HG03575 (cell line): ENCODE measurements around the gene PRDM12.

Experiments used
- ATAC-seq: cut with Tn5 transposase; IDR thresholded peaks from one replicate; pipeline ENCODE4 v1.9.1; 2021; ENCODE audit not compliant: unreplicated experiment, insufficient number of reproducible peaks, low FRiP score; ENCODE audit errors: extremely low read depth

Gene PRDM12

DNA sequence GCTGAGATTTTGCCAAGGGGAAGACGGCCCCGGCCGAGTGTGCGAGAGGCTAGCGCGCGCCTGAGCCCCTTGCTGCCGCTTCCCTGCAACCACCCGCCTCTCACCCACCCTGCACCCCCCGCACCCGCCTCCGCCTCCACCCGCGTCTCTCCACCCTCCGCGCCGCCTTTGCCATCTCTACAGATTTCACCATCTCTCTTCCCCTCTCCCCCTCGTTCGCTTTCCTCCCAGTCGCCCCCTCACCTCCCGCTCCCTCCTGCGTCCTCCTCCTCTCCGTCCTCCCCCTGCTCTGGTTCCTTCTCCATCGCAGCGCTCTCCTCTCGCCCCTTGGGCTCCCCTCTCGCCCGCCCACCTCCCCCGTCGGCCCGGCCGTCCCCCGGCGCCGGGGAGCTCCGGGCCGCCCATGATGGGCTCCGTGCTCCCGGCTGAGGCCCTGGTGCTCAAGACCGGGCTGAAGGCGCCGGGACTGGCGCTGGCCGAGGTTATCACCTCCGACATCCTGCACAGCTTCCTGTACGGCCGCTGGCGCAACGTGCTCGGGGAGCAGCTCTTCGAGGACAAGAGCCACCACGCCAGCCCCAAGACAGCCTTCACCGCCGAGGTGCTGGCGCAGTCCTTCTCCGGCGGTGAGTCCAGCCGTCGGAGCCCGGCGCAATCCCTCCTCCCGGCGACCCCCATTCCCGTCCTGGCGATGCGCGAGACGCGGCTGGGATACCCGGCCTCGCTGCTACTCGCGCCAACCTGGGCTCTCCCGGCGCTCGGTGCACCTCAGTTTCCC lies at the start of gene PRDM12:
PRDM12 (plus strand) TSS at position 344 of the 778 bp plus-strand sequence; CDS start at position 404, 60 bp downstream.
- ATAC-seq: no peak

DNA sequence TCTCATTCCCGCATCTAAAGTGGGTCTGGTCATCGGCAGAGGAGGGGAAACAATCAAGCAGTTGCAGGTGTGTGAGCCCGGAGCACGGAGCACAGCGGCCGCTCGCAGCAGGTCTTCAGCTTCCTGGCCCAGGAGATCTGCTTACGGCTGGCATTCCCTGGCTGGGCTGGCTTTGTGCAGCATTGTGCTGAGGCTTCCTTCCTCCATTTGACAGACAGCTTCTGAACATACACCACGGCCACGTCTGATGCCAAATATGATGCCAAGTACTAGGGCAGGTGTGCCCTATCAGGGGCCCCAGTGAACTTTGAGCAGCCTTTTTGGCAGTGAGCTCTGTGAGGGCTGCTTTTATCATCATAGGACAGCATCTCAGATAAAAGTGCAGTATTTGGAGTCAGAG lies 47.9 kb upstream of the PRDM12 start:
- no peak for ATAC-seq

DNA sequence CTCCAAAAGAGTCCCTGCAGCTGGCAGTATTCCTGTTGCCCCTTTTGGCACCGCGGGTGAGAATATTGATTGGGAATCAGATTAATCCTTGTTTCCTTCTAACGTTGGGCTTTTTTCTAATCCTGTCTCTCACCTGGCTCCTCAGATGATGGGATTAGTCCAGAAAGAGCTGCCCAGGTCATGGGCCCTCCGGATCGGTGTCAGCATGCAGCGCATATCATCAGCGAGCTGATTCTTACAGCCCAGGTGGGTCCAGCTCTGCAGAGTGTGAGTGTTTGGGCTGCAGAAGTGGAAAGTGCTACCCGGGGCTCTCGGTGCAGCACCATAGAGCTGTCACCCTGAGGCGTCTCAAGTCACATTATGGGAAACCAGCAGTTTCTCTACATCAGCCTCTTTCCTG lies 40.9 kb upstream of the PRDM12 start:
- ATAC-seq: no peak

DNA sequence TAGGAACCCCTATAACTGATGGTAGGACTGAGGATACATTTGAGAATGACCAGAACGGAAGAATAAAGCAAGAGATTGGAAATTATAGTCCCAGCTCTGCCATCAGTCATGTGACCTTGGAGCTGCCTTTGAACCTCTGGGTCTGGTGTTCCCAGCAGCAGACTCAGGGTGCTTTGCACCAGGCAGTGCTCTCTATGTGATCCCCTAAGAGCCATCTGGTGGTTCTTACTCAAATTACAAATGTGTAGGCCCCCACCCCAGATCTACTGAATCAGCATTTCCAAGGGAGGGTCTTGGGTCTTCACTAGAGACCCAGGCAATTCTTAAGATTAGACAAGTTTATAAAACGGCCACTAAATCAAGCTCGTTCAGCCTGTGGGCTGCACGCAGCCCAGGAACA lies 40.2 kb upstream of the PRDM12 start:
- no peak for ATAC-seq

DNA sequence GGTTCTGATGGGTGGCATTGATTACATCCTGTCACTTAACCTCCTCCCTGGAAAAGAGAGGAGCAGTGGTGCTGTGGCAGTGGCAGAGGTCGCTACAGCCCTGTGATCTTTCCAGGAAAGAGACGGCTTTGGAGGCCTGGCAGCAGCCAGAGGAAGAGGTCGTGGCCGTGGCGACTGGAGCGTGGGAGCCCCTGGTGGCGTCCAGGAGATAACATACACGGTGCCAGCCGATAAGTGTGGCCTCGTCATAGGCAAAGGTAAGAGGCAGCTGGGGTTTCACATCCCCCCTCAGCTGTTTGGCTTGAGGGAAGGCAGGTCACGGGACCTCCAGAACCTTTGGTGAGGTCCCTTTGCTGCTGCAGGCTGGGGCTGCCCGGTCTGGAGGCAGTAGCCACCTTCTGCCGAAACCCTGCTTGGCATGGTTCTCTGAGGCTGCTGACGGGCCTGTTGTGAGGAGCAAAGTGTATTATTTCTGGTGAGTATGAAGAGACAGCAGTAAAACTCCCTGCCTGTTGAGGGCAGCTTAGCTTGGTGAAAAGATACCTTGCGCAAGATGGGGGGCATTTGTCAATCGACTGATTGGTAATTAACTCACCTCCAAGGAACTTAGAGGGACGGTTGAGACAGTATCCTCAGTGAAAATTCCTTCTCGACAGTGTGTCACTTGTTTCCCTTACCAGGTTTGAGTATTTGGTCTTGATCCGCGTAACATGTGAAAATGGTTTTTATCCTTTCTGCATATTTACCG lies 38.0 kb upstream of the PRDM12 start:
- no peak for ATAC-seq

DNA sequence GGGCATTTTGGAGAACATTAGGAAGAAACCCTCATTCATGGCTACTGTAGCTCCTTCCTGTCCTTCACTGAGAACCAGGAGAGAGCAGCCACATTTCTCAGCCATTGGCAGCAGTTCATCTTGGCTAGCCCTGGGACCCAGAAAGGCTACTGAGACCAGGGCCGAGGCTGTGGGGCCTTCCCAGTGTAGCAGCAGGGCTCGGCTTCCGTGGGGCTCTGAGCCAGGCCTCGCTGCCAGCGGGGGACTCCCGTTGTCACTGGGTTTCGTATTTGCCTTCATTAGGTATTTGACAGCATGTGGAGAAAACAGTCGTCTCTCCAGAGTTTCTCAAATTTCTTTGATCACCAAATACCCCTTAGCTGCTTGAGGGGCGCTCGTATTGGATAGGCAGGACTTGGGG lies 37.3 kb upstream of the PRDM12 start:
- ATAC-seq: no peak

DNA sequence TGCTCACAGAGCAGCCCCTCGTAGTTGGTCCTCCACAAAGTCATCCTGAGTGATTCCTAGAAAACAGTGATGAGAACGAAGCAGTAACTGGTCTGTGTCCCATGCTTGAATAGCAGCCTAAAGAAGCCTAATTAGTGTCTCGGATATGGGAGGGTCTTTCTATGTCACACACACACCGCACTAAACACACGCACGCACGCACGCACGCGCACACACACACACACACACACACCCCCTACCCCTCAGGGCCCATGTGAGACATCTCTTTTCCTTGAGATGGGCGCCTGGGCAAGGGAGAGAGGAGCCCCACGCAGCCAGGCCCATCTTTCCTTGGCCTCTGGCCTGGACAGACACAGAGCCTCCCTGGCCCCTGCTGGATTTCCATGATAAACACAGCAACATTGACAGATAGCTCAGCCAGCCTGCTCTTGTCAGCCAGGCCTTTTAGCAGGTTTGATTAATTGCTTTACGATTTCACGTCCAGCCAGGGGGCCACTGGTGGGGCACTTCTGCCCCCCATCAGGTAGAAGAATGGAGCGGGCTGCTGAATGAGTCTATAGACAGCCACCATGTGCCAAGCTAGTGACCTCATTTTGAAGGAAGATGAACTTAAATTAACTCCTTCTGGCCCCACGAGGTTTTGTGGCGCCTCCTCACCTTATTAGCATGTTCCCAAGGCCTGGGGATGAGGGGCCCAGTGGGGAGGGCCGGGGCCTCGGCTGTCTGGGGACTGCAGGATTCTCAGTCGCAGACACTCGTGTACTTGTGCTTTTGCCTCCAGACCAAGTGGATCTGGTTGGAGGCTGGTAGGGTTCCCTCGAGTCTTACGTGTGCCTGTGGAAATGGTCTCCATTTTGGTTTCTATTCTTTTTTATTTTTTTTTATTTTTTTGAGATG lies 36.2 kb upstream of the PRDM12 start:
- no peak for ATAC-seq

DNA sequence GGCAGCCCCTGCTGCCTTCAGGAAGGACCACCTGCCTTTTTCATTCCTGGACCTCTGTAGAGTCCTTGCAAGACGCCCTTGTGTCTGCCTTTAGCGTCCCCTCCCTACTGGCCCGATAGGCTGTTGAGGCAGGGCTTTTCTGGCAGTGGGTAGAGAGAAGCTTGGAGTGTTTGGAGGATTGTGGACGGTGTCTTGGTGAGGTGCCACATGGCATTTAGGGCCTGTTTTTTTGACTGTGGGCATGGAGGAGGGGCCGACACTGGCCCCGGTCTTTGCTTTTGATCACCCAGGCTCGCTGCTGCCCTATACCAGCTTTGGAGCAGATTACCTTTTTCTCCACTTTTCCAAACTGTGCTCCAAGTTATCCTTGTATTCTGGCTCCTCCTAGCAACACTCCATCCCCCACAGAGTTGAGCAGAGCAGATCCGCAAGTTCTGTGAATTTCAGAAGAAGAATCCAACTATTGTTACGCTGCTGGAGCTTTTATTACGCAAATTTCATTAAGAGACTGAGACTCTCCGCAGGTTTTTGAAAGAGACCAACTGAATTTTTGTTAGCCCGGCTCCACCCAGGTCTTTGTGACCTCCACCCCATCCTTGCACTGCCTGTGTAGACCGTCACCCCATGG lies 34.8 kb upstream of the PRDM12 start:
- ATAC-seq: no peak

DNA sequence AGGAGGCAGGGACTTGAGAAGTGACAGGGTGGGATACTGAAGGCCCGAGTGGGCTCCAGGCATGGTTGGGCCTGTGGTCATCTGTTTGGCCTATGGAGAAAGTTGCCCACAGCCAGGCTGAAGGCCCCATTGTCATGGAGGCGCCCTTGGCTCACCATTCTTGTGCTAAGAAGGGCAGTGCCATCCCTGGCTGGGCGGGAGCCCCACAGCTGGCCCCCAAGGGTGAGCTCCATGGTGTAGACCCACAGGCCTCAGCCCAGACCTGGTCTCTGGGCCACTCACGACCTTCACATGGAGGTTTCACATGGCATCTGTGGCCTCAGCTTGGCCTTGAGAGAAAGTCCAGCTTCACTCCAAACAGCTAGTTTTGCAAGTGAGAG lies 34.3 kb upstream of the PRDM12 start:
- ATAC-seq: no peak

DNA sequence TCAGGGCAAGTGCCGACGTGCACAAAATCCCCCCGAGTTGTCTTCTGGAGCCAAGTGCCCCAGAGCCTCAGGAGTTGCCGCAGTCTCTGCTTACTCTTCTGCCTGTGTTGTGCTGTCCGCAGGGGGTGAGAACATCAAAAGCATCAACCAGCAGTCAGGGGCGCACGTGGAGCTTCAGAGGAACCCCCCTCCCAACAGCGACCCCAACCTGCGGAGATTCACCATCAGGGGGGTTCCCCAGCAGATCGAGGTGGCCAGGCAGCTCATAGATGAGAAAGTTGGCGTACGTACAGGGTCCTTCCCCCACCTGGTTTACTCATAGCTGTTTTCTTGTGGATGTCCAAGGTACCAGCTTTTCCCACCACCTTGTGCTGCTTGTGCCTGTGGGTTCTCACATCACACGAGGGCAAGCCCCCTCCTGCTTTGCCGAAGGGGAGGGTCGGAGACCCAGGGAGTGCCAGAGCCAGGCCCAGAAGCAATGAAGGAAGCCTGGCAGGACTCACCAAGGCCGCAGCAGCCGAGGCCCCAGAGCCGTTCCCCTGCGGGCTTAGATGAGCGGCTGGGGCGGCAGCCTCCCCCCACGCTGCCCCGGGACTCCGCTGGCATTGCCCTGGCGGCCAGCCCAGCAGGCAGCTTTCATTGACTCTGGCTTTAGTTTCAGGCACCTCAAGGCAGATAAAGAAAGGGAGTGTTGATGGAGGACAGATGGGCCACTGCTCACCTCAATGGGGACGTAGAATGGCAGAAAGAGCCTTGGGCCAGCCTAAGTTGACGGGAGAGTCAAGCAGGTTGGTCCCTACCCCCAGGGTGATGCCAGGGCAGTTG lies 33.7 kb upstream of the PRDM12 start:
- ATAC-seq: no peak

DNA sequence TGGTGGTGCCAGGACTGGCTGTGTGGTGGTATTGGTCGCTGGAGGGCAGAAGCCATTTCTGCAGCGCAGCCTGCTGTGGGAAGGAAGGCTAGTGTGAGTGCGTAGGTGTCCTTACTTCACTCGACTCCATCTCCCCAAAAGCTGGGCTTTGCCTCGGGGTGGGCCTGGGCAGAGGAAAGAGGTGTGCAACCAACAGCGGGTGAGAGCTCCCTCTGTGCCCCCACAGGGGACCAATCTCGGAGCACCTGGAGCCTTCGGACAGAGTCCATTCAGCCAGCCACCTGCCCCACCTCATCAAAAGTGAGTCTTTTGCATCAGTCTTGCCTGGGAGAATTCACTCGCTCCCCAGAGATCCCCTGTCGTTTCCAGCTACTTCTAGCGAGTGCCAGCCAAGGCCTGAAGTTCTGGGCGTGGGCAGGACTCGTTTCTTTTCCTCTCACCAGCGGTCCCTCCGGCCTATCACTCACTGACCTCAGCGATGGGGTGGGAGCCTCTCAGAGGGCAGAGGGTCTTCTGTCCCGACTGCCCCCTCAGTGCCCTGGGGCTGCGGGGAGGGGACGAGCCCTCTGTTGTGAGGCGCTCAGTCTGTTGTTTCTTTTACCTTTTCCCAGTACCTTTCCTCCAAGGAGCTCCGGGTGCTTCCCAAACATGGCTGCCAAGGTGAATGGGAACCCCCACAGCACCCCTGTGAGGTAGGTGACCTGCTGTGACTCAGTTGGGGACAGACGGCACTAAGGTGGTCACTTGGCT lies 32.9 kb upstream of the PRDM12 start:
- ATAC-seq: no peak

DNA sequence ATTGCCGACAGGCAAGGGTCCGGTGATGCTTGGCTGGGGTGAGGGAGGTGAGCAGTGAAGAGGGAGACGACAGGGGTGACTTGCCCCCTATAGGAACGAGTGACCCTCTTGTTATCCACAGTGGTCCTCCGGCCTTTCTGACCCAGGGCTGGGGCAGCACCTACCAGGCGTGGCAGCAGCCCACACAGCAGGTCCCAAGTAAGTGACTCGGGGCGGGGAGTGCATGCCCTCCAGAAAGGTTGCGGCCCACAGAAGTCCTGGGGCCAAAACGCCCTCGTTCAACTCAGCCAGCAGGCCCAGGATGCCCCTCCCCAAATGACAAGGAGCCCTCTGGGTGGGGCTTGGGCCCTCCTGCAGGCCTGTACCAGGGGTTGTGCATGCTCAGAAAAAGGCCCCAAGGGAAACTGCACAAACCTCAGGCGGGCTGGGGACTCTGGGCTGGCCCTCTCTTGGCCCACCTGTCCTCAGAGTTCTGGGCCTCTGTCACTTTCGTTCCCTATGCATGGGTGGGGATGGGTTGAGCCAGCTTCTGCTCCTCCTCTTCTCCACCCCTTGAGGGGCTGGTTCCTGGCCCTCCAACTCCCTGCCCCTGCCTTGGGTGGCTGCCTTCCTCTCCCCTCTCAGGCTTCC lies 32.2 kb upstream of the PRDM12 start:
- ATAC-seq: no peak

DNA sequence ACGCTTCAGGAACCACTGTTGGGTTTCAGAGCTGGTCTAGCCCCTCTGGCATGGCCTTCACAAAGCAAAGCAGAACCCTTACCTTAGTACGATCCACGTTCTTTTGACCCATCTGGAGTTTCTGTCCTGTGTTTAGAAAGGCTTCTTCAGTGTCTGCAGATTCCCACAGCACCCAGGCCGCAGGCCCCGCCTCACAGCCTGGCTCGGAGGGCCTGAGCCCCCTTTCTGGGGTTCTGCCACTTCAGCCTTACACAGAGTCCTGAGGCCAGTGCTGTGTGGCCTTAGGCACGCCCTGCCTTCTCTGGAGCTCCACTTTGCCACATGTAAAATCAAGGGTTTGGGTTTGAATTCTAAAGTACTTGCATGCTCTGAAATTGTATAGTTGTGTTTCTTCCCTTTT lies 31.6 kb upstream of the PRDM12 start:
- no peak for ATAC-seq

DNA sequence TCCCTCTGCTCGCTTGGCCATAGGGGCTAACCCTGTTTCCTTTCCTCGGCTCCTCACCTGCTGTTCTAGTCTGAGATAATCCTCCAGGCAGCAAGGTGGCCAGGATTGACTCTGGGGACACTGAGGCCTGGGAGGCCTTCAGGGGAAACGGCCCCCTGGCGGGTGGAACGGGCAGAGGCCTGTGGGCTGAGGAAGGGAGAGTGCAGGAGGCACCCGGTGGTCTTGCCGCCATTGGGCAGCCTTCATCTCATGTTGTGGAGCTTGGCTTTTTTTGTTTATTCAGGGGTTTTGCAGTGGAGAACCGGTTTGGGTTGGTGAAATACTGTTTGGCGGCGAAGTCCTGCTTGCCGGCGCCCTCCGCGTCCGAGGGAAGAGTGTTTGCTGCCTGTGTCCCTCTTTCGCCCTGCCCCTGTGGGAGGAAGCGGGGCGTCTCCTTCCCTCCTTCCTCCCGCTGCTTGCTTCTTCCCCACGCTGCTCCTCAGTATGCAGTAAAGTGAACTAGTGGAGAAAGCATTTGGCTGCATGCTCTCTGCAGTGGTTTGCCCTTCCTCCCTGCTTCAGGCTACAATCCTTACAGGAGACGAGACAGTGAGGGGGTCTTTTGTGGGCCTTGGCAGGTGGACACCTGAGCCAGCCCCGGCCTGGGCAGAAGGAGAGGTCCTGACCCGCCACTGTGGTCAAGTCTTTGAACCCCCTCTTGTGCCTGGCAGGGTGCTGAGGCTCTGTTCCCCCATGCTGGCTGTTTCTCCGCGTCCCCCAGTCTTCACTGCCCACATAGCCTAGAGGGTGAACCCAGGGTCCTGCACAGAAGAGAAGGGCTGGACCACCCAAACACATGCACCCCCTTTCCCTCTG lies 30.8 kb upstream of the PRDM12 start:
- ATAC-seq: no peak

DNA sequence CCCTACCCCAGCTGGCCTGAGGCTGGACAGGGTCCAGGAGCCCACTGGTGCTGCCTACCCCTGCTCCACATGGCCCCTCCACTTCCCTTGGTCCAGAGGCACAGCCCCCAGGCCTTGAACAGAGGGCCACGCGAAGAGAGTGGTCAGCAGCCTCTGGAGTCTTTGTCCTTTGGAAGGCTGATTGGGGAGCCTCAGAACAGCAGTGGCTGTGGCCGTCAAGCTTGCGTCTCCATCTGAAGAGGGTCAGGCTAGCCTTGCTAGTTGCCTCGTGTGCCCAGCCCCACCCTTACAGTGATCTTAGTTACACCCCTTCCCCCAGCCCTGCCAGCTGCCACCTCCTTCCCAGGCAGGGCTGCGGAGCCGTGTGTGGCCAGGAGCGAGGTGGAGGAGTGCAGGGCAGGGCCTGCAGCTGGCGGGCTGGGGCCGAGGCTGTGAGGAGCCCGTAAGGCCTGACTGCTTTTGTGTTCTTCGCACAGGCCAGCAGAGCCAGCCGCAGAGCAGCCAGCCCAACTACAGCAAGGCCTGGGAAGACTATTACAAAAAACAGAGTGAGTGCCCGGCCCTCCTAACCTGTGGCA lies 30.1 kb upstream of the PRDM12 start:
- ATAC-seq: no peak

DNA sequence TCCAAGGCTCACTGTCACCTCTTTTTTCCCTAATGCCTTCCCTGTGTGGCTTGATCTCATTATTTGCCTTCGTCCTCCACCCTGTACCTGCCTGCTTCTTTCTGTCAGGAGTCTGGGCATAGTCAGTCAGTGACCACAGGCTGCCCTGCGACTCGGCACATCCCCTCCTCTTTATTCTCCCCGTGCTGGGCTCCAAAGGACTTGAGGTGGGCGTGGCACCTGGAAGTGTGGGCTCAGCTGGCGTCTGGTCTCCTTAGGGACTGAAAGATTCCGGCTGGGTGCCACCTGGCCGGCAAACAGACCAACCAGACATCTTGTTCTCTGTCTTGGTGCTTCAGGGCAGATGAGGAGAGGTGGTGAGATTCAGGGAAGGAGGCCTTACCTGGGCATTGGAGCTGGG lies 29.6 kb upstream of the PRDM12 start:
- ATAC-seq: no peak
